Loucy (cell line): ENCODE measurements around the gene ZFPL1.

Experiments used
- CTCF ChIP-seq: fragments of 200-600 bp; sonication (generic); conservative IDR thresholded peaks from 2 replicates; pipeline ENCODE4 v1.5.1; 2014; ENCODE audit warnings: mild to moderate bottlenecking, antibody characterized with exemption, low read length
- EZH2phosphoT487 ChIP-seq: fragments of 200-600 bp; IDR thresholded peaks from 2 replicates; pipeline ENCODE4 v1.6.1; 2018; ENCODE audit warnings: antibody characterized with exemption, mild to moderate bottlenecking, moderate library complexity, borderline replicate concordance

GRCh38 chr11:65126624-65127274 is 42.7 kb downstream of the ZFPL1 start:
- no peak for TF ChIP-seq CTCF
- TF ChIP-seq EZH2phosphoT487: no peak
